HG03378 (cell line): ENCODE results near the gene NANOS3.

Source experiments
- ATAC-seq: cut with Tn5 transposase; IDR thresholded peaks from one replicate; pipeline ENCODE4 v1.9.1; 2021; ENCODE audit warnings: mild to moderate bottlenecking, moderate library complexity; ENCODE audit not compliant: unreplicated experiment

The NANOS3 gene

GRCh38 chr19:13876834-13877233, at the start of gene NANOS3:
TSS of gene NANOS3 (plus strand) at chr19:13877134. CDS start at chr19:13877249, 115 bp downstream.
- no peak for ATAC-seq

GRCh38 chr19:13827656-13828055, 49.3 kb upstream of the NANOS3 start:
- no peak for ATAC-seq

- ATAC-seq = no peak
Observed at GRCh38 chr19:13830114-13830740, 46.7 kb upstream of the NANOS3 start.

DNA sequence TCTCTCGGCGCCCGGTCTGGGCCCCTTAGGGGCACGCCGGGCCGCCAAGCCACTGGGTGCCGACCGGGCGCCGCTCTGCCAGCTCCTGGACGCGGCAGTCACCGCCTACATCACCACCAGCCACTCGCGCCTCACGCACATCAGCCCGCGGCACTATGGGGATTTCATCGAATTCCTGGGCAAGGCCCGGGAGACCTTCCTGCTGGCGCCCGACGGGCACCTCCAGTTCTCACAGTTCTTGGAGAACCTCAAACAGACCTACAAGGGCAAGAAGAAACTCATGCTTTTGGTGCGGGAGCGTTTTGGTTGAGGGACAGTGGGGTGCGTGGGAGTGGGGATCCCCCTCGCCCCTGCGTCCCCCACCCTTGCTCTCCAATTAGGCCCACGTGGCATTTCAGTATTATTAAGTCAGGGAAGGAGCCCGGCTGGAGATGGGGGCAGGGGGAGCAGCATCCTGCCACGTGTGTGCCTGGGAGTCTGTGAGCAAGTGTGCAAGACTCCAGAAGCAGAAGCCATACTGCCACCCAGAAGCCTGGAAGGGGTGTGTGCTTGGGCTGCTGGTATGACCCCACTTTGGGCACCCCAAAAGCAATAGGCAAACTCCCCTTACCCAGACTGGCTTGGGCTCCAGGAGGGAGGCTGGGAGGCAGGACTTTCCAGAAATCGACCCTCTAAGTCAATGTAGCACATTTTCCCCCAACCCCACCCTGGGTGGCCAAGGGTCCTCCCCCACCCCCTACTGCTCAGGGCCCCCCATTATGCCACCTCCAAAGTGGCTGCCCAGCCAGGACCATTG, 46.0 kb upstream of the NANOS3 start:
- ATAC-seq = no peak

DNA sequence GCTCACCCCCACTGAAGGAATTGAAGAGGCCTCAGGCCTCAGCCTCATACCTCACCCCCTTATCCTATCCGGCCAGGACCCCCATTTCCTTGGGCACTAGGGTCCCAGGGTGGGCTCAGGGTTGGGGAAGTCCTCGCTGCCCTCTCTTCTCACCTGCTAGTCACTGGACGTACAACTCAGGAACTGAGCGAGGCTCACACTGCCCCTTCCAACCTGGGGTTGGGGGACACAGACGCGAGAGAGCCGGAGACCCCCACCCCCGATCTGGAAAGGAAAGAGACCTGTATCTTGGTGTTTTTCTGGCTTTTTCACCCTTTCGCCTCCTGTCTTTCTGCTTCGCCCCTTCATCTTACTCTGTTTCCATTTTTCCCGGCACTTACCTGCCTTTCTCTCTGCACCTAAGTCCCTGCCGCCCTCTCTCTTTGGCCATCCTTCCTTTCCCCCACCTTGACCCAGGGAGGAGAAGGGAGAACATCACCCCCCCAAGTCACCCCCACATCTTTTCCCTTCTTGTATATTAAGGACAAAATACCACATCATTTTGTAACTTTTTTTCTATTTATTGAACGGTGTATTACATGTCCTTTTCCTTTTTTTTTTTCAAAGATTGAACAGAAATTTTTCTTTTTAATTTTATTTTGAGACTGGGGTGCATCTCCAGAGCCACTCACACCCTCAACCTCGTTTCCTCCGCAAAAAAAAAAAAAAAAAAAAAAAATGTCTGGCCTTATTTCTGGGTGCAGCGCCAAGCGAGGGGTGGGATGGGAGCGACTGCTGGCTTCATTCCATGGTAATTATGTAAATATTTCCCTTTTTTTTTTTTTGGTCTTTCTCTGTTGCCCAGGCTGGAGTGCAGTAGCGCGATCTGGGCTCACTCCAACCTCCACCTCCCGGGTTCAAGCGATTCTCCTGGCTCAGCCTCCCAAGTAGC, 45.1 kb upstream of the NANOS3 start:
- no peak for ATAC-seq

DNA sequence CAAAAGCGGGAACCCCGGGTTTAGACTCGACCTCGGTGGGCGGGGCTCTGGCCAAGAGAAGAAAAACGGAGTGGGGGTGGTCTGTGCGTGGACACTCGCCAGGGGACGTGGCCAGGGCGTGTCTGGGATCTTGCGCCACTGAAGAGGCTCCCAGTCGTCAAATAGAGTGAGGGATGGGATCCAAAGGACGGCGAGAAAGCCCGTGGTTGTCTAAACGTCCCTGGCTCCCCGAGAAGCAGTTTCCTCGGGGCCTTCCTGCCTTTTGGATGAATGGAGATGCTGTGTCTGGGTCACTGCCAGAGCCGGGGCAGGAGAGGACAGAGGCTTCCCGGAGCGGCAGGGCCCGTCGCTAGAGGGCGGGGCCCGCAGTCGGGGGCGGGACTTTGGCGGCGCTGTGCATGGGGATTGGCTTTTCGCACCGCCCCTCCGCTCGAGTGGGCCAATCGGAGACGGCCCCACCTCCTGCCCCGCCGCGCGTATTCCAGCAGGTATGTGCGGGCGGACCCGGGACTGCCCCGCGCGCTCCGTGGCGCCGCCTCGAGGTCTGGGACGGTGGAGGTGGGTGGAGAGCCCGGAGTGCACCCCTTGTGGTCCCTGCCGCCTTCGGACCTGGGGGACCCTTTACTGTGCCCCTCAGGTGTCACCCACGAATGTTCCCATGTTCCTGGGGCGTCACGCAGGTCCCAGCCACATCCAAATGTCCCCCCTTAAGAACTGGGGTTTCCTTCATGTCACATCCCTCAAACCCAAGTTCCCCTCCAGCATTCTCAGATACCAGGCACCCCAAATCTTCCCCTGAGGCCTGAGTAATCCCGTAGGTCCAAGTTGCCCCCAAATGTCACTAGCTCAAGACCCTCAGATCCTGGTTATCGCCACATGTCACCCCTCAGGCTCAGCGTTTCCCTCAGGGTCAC, 43.3 kb upstream of the NANOS3 start:
- ATAC-seq = no peak

- ATAC-seq = no peak
Observed at GRCh38 chr19:13834244-13835069, 42.5 kb upstream of the NANOS3 start.

DNA sequence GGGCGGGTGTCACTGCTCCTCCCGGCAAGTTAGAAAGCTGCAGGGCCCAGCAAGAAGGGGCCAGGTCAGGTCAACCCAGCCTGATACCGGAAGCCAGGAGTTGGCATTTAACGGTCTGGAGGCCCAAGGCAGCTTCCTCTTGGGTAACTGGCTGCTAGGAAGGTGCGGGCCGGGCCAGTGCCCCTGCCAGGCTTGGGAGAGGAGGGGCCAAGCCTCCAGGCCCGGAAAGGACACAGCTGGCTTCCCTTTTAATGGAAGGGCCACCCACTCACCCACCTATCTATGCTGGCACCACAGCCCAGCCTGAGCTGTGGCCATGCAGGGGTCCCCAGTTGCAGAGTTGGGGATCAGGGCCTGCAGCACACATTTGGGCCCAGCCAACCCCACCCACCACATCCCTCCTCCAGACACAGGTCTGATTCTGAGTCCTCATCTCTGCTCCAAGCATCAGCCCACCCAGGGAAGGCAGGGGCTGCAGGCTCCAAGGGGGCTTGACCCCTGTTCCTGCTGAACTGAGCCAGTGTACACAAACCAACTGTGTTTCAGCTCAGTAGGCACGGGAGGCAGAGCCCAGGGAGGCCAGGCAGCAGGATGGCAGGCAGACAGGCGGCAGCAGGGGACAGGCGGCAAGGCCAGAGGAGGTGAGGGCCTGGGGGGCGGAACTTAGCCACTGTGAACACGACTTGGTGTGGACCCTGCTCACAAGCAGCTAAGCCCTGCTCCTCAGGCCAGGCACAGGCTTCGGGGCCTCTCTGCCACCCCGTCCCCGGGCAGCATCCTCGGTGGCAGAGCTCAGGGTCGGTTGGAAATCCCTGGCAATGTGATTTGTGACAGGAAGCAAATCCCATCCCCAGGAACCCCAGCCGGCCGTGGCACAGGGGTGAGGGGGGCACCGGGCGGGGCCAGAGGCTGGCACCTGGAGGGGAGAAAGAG, 40.9 kb upstream of the NANOS3 start:
- no peak for ATAC-seq

GRCh38 chr19:13838435-13839129, 38.4 kb upstream of the NANOS3 start:
- no peak for ATAC-seq

GRCh38 chr19:13839130-13839937, 37.6 kb upstream of the NANOS3 start:
- peak; percentile 31 for ATAC-seq

- no peak for ATAC-seq
Observed at GRCh38 chr19:13839938-13840304, 37.0 kb upstream of the NANOS3 start.

GRCh38 chr19:13840305-13841085, 36.4 kb upstream of the NANOS3 start:
- ATAC-seq = no peak

DNA sequence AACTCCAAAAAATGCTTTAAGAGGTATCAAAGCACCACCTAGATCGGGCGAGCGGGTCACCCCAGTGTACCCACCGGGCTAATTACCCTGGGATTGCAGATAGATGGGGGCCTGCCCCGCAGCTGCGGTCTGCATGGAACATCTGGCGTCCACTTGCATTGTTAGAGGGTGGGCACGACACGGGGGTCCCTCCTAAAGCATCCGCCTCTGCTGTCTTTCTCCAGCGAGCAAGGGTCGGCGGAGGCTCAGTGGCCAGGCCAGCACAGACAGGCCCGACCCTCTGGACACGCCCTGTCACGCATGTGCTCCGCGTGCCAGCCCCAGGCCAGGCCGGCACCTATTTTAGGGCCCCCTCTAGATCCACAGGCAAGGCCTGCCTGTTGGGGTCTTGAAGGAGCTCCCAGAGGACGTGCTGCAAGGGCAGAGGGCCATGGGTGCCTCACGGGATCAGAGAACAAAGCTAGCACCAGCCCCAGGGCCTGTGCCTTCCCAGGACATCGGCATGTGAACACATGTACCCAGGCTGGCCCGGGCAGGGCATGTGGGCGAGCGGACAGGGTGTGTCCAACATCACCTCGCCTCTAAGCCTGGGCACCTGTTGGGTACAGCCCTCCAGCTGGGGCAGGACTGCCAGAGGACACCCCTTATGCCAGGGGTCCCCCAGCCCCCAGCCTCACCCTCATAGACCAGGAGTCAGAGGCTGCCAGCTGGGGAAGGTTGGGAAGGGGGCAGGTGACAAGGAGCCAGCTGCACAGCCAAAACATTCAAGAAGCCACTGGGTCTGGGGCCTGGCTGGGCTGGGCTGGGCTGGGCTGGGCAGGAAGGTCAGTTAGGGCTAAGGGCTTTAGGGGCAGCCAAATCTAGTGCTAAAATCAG, 35.6 kb upstream of the NANOS3 start:
- ATAC-seq = no peak

GRCh38 chr19:13841962-13842290, 35.0 kb upstream of the NANOS3 start:
- no peak for ATAC-seq

- ATAC-seq = no peak
Observed at GRCh38 chr19:13842291-13843103, 34.4 kb upstream of the NANOS3 start.
